NCI-H128 (cell line): Measurements from ENCODE around the gene PCID2.
"Not testable (repeated sequence)": the region's sequence is repeated elsewhere in the genome, so short reads cannot be mapped to it uniquely, and the experiment has no call there.

Source experiments
- DNase-seq: peaks from one replicate; lab custom pipeline; 2025; ENCODE audit not compliant: unreplicated experiment; lab: John Stamatoyannopoulos, UW

The PCID2 gene

GRCh38 chr13:113167155-113167554 lies 41.3 kb downstream of the PCID2 start:
- DNase-seq: no peak

GRCh38 chr13:113166681-113167080 lies 41.8 kb downstream of the PCID2 start:
- DNase-seq: no peak

GRCh38 chr13:113166266-113166665 lies 42.2 kb downstream of the PCID2 start:
- no peak for DNase-seq

GRCh38 chr13:113164492-113164891 lies 44.0 kb downstream of the PCID2 start:
- no peak for DNase-seq

GRCh38 chr13:113162783-113163685 lies 45.4 kb downstream of the PCID2 start:
- no peak for DNase-seq

GRCh38 chr13:113161975-113162374 lies 46.5 kb downstream of the PCID2 start:
- not testable (repeated sequence) for DNase-seq

- no peak for DNase-seq
Observed at GRCh38 chr13:113161433-113161832, 47.0 kb downstream of the PCID2 start.

GRCh38 chr13:113160983-113161382 lies 47.5 kb downstream of the PCID2 start:
- DNase-seq: no peak

- no peak for DNase-seq
Observed at GRCh38 chr13:113159701-113160100, 48.8 kb downstream of the PCID2 start.

GRCh38 chr13:113158946-113159345 lies 49.5 kb downstream of the PCID2 start:
- DNase-seq: no peak

- no peak for DNase-seq
Observed at GRCh38 chr13:113157929-113158747, 50.3 kb downstream of the PCID2 start, which contains the start of gene PROZ. TSS of gene PROZ (plus strand) at chr13:113158648. CDS start at chr13:113158661, 13 bp downstream.

GRCh38 chr13:113157206-113157928 lies 51.1 kb downstream of the PCID2 start:
- no peak for DNase-seq

- no peak for DNase-seq
Observed at GRCh38 chr13:113155982-113156655, 52.4 kb downstream of the PCID2 start.

- no peak for DNase-seq
Observed at GRCh38 chr13:113155201-113155600, 53.3 kb downstream of the PCID2 start.

- DNase-seq: no peak
Observed at GRCh38 chr13:113153810-113154748, 54.4 kb downstream of the PCID2 start.

- DNase-seq: no peak
Observed at GRCh38 chr13:113152984-113153809, 55.3 kb downstream of the PCID2 start.

GRCh38 chr13:113152691-113152983 lies 55.8 kb downstream of the PCID2 start:
- no peak for DNase-seq

- DNase-seq: no peak
Observed at GRCh38 chr13:113151745-113152690, 56.5 kb downstream of the PCID2 start.
